ENCODE measurements around the gene CCNB1IP1.
"Not testable (repeated sequence)": the region's sequence is repeated elsewhere in the genome, so short reads cannot be mapped to it uniquely, and the experiment has no call there.

CCNB1IP1 gene, protein sequence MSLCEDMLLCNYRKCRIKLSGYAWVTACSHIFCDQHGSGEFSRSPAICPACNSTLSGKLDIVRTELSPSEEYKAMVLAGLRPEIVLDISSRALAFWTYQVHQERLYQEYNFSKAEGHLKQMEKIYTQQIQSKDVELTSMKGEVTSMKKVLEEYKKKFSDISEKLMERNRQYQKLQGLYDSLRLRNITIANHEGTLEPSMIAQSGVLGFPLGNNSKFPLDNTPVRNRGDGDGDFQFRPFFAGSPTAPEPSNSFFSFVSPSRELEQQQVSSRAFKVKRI

DNA sequence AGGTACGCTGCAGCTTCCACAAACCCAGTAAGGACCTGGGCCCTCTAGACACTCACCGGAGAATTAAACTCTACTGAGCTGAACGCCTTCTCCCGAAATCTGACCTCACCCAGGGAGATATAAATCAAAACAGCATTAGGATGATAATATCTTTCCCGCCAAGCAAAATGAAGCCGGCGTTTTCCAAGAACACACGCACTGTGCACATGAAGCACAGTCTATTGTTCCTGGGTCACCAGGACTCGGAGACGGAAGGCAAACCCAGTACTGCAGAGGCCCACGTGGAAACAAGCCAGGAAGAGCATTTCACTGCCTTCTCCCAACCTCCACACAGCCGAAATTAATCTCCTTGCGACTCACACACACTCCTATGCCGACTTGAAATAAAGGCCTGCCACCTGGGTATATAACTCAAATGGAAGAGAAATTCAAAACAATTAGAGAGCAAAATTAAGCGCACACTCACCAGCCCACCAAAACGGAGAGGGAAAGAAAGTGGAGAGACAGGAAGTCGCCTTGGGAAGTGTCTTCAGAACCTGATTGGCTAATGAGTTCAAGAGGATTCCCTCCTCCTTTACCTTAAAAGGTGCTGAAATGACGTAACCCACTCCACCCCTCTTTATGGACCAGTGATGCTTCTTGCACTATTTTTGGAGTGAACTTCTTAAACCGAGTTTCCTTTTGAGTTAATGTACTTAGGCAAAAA is at the start of gene CCNB1IP1:
Gene CCNB1IP1, minus strand, starts transcription at position 492 of the 706 bp plus-strand sequence. CDS start 16,756 bp downstream, outside the sequence.
- DNase-seq (ENCODE audit: low read depth in 2 of 2): peak; percentile 6 to 41

DNA sequence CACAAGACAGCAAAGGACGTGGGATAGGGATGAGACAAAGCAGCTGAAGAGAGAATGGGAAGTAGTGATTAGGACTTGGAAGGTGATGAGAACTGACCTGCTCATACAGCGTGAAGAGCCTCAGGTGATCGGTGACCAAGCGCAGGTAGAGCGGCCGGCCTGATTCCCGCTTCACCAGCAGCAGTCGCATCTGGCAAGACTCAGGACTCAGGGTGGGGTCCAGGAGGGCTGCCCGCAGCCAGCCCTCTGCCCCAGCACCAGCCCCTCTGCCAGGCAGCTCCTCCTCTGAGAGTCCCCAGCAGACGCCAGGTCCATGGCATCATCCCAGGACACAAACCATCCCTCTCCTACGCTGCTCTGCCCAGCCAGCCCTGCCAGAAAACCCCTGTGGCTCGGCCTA is 49.4 kb upstream of the CCNB1IP1 start:
- DNase-seq (ENCODE audit: low read depth in 2 of 2): no peak

DNA sequence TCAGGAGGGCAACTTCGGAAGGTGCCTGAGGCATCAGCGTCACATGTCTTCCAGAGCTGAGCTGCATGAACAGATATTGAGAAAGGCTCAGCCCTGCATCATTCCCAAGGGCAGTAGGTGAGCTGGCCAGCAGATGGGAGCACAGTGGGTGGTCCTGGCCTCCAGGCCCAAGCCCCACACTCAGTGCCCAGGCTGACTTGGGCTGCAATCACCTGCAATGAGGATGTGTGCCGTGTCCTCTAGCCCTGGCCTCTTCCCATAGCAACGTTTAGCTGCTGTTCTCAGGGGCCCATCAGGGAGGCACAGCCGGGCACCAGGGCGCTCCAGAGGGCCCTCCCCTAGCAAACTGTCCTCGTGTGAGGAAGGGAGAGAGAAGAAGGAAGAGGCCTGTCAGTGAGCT is 48.3 kb upstream of the CCNB1IP1 start:
- no peak for DNase-seq (ENCODE audit: low read depth in 2 of 2)

DNA sequence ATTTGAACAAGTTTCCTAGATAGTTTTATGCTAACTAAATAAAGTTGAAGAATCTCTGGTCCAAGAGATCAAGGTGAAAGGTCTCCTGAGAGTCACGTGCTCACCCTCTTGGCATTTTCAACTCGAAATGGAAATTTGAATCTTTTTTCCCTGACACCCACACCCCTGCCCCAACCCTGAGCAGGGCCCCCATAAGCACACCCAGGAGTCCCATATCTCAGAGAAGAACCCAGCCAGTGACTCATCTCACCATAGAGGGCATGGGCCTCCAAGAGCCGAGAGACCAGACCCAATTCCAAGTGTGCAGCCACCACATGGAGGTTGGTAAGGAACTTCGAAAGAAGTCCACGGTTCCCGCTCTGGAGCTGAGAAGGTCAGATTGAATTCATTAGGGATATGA is 47.6 kb upstream of the CCNB1IP1 start:
- DNase-seq (ENCODE audit: low read depth in 2 of 2): no peak

DNA sequence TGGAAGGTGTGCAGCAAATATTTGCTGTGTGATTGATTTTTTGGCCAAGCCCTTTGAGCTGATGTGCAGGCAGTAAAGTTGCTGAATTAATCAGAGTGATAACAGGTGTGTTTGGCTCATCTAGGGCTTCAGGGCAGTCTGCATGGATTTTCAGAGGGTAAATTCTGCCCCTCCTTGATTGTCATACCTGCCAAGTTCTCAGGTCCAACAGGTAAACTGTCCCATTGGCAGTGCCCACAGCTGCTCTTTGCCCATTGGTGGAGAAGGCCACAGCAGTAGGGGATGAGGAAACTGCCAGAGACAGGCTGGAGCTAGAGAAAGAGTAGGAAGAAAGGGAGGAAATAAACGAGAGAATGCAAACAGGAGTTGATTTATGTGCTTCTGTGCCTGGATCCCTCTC is 46.7 kb upstream of the CCNB1IP1 start:
- DNase-seq (ENCODE audit: low read depth in 2 of 2): no peak

DNA sequence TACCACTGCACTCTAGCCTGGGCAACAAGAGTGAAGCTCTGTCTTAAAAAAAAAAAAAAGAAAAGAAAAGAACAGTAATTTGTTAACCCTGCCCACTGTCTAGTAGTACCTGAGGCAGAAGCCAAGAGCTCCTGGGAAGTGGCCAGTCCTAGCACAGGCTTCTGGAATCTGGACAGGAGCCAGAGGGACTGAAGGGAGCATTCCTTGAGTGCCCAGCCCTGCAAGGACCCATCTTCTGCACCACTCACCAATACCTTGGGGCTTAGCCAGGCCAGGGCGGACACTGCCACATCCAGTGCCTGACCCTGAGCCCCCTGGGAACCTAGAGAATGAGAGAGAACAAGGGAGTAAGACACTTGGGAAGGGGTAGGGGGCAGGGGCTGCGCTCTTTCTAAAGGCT is 44.1 kb upstream of the CCNB1IP1 start:
- no peak for DNase-seq (ENCODE audit: low read depth in 2 of 2)

DNA sequence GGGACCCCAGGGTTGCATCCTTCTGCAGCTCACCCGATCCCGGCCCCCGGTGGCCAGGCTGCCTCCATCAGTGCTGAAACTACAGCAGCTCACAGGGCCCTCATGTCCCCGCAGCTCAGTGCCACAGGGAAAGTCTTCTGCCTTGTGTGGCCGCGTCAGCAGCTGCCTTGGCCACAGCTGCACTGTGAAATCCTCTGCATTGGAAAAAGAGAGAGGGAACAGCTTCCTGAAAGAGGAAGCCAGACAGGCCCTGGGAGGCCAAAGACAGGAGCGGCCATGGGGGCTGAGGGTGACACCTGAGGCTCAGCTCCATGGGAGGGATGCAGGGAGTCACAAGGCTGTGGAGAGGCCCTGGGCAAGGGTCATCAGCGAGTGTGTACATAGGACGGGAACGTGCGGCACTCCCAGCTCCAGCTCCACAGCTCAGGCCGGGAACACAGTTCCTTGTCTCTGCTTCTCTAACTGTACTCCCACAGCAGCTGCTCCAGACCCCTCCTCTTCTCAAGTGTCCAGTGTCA is 43.1 kb upstream of the CCNB1IP1 start:
- no peak for DNase-seq (ENCODE audit: low read depth in 2 of 2)

DNA sequence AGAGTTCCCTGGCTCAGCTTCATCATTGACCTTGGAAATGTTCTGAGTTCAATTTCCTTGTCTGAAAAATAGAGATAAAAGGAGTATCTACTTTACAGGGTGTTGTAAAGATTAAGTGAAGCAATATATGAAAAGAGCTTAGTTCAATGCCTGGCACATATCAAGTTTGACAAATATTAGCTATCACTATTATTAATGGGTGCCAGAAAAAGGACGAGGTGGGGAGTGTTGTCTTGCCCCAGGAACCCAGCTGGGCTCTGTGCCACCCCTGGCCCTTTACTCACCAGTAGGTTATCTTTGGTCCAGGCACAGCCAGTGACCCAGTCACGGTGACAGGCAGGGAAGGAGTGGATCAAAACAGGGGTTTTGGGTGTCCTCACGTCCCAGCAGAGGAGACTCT is 42.4 kb upstream of the CCNB1IP1 start:
- no peak for DNase-seq (ENCODE audit: low read depth in 2 of 2)

DNA sequence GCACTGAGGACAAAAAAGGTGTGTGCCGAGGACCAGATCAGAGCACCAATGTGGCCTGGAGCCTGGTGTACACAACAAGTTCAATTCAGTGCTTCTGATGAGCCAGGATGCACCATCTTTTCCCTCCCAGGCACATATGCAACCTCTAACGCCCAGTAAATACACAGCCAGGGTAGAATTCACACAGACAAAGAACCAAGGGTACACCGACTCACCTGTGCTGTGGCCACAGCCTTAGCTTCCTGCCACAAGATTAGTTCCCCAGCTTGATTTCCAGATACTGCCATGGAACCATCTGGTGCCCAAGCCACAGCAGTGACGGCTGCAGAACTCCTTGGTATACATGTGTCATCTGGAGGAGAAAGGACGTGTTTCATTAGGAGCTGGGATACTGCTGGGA is 39.7 kb upstream of the CCNB1IP1 start:
- DNase-seq (ENCODE audit: low read depth in 2 of 2): no peak

DNA sequence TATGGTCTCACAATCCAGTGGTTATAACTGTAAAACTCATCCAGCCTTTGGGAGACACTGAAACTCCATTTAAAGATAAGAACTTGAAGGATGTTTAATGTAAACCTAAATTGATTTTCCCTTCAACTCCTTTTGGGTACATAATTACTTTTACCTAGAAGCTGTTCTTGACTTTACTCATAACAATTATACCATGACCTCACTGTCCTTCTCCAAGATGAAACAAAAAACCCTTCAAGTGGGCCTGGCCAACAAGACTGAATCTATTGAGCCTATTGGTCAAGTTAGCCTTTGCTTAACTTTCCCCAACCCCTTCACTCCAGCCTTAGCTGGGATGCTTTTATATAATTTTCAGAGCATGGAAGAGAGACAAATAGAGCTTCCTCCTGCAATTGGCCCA is 32.8 kb upstream of the CCNB1IP1 start:
- no peak for DNase-seq (ENCODE audit: low read depth in 2 of 2)

DNA sequence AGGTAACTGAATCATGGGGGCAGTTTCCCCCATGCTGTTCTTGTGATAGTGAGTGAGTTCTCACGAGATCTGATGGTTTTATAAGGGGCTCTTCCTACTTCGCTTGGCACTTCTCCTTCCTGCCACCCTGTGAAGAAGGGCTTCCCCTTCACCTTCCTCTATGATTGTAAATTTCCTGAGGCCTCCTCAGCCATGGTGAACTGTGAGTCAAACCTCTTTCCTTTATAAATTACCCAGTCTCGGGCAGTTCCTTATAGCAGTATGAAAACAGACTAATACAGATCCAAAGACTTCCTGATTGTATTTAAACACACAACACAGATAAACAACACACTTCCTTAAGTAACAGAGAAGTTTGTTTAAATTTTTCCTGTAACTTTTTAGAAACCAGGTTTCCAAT is 25.4 kb upstream of the CCNB1IP1 start:
- not testable (repeated sequence) for DNase-seq (ENCODE audit: low read depth in 2 of 2)

DNA sequence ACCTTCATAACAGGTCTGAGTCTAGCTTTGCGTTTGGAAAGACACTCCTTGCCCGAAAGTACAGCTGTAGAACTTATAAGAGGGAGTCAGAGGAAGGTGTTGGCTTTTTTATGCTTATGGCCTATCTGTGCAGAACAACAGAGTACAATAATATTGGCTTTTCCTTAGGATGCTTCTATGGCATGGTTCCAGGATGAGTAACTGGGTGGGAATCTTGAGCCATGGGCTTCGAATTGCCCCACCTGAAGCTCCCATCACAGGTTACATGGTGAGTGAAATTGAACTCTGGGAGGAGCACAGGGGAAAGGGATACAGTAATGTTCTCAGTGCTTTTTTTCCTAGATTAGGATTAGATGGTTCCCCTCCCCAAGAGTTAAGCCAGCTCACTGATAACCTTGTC is 23.3 kb upstream of the CCNB1IP1 start:
- DNase-seq (ENCODE audit: low read depth in 2 of 2): no peak

DNA sequence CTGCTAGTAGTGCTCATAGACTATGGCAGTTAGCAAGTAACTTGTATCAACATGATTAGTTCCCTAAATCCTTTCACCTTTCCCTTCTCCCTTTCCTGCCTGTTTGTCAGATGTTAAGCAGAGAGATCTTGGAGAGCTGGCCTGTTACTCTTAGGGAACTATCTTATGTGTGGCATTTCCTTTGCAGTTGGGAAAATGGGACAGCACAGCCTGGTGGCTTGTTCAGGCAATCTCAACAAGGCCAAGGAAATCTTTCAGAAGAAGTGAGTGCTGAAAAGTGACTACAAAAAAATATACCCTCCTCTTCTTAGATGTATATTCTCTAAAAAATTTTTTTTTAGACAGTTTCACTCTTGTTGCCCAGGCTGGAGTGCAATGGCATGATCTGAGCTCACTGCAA is 17.8 kb upstream of the CCNB1IP1 start:
- DNase-seq (ENCODE audit: low read depth in 2 of 2): no peak

DNA sequence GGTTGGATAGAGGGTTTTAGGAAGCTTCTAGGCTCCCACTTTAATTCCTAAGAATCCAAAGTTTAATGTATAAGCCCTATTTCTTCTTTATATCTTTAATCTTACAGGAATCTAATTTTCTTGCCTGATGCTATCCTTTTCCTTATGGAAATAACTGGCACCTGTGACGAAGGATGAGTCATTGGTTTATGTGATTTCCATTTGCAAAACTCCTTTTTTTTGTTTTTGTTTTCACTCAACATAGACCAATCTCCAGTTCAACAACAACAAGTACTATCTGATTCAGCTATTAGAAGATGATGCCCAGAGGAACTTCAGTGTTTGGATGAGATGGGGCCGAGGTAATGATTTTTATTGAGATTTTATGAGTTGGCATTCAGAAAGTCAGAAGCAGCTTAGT is 17.2 kb upstream of the CCNB1IP1 start:
- DNase-seq (ENCODE audit: low read depth in 2 of 2): no peak

DNA sequence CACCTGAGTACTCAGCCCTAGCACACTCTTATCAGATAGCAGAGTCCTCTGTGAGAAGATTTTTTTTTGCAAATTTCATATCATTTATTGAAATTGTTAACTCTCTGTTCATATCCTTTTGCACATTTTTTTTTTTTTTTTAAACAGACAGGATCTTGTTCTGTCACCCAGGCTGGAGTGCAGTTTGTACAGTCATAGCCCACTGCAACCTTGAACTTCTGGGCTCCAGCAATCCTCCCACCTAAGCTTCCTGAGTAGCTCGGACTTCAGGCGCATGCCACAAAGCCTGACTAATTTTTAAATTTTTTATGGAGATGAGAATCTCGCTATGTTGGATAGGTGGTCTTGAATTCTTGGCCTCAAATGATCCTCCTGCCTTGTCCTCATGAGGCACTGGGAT is 14.7 kb upstream of the CCNB1IP1 start:
- no peak for DNase-seq (ENCODE audit: low read depth in 2 of 2)

DNA sequence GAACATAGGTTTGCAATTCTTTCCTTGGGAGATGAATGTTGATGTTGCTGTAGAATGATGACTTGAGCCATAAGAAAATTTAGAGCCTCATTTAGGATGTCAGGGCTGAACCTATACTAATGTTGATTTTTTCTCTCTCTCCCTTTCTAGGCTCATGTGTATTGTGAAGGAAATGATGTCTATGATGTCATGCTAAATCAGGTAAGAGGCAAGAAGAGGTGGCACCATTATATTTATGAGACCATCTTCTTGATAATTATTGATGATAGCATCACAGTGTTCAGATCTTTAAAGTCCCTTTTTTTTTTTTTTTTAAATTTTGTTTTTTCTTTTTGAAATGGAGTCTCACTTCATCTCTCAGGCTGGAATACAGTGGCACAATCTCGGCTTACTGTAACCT is 13.6 kb upstream of the CCNB1IP1 start:
- no peak for DNase-seq (ENCODE audit: low read depth in 2 of 2)

DNA sequence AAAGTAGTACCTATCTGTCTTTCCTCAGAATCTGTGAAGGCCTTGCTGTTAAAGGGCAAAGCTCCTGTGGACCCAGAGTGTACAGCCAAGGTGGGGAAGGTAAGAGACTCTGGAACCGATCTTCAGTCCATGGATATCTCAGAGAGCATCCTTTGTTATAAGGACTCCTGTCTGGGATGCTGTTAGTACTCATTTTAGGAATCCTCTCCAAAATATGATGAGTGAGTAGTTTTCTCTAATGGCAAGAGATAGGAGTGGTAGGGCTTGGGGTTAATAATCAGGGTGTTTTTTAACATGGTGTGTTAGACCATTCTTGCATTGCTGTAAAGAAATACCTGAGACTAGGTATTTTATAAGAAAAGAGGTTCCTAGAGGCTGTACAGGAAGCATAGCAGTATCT is 12.3 kb upstream of the CCNB1IP1 start:
- no peak for DNase-seq (ENCODE audit: low read depth in 2 of 2)

DNA sequence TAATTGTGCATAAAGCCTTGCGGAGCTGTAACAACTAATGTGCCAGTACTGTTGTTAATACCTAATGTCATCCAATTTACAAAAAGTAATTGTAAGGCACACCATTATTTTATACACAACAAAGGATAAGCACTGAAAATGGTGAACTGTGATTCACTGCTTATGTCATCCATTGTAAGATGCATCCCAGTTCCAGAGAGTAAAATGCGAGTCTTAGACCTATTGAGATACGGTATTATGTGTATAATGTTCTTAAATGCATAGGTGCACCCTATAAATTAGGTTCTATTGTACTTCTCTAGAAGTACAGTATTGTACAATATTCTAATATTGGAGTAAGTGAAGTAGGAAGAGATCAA is 10.8 kb upstream of the CCNB1IP1 start:
- no peak for DNase-seq (ENCODE audit: low read depth in 2 of 2)

DNA sequence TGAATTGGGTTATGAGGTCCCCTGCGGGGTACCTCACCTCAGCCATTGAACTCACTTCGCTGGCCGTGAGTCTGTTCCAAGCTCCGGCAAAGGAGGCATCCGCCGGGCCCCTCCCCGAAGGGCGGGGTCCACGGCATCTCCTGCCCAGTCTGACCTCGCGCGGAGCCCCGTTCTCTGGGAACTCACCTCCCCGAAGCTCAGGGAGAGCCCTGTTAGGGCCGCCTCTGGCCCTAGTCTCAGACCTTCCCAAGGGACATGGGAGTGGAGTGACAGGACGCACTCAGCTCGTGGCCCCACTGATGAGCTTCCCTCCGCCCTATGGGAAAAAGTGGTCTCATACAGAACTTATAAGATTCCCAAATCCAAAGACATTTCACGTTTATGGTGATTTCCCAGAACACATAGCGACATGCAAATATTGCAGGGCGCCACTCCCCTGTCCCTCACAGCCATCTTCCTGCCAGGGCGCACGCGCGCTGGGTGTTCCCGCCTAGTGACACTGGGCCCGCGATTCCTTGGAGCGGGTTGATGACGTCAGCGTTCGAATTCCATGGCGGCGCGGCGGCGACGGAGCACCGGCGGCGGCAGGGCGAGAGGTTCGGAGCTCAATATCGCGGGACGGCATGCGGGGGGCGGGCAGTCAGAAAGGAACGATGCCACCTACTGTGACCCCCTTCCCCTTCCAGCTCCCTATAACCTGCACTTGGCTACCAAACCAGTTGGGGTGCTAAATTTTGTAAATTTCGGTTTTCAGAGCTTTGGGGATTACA is 10.2 kb upstream of the CCNB1IP1 start, which contains the start of gene PARP2:
Gene PARP2, plus strand, starts transcription at position 544 of the 770 bp plus-strand sequence. Its CDS starts 7 bp downstream, at position 551.
- peak; percentile 94 to 95 for DNase-seq (ENCODE audit: low read depth in 2 of 2)

DNA sequence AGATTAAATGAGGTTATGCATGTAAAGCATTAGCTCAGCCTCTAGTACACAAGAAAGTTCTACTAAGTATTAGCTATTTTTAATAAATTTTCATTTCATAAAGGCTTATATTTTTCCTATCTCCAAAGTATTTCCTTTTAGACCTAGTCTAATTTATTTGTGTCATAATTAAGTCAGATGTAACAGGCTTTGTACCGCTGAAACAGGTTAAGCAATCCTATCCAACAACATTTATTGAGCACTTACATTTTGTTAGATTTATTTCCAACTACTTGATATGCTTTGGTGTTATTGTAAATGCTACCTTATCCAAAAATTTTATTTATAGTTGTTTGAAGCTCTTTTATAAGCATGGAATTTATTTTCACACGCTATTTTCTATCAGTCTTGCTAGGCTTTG is 8.6 kb upstream of the CCNB1IP1 start:
- no peak for DNase-seq (ENCODE audit: low read depth in 2 of 2)

DNA sequence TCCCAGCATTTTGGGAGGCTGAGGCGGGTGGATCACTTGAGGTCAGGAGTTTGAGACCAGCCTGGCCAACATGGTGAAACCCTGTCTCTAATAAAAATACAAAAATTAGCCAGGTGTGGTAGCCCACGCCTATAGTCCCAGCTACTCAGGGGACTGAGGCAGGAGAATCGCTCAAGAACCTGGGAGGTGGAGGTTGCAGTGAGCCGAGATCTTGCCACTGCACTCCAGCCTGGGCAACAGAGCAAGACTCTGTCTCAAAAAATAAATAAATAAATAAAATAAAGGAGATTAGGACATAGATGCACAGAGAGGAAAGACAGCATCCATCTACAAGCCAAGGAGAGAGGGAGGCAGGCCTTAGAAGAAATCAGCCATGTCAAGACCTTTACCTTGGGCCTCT is 8.0 kb upstream of the CCNB1IP1 start:
- not testable (repeated sequence) for DNase-seq (ENCODE audit: low read depth in 2 of 2)

DNA sequence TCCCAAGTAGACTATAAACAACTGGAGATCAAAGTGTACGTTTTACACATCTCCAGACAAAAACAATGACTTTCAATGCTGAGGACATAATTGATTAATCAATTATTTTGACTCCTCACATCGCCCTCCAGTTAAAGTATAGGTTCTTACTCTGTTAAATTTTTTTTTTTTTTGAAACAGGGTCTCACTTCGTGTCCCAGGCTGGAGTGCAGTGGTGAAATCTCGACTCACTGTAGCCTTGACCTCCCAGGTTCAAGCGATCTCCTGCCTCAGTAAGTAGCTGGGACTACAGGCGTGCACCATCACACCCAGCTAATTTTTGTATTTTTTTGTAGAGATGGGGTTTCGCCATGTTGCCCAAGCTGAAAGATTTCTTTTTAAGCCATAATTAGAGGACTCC is 938 bp upstream of the CCNB1IP1 start:
- no peak for DNase-seq (ENCODE audit: low read depth in 2 of 2)

DNA sequence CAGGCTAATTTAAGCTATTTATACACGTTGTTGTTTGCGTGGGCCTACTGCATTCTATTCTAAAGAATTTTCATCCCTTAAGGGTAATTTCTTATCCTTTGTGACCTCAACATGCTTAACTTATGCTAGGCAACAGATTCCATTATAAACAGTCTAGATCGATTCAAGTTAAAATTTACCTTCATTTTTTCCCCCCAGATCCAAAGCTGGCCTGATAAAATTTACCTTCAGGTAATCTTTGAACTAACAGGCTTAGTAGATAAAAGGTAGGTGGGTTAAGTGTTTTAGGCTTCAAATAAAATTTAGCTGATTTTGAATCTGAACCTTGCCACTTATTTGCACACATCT is 389 bp upstream of the CCNB1IP1 start:
- DNase-seq (ENCODE audit: low read depth in 2 of 2): no peak
